DOHH2 (cell line): Measurements from ENCODE around the gene BCL11B.

Experiments used
- H3F3A ChIP-seq: fragments of 200-600 bp; sonication (generic), shearing (Covaris generic); 2 replicates; pipeline ENCODE4 v1.6.0; 2016; ENCODE audit warnings: antibody characterized with exemption, mild to moderate bottlenecking; ENCODE audit not compliant: control insufficient read depth, insufficient read depth
- H3K27ac ChIP-seq: fragments of 200-600 bp; sonication (generic); 2 replicates; pipeline ENCODE4 v1.5.1; 2014; ENCODE audit warnings: low read depth, mild to moderate bottlenecking, low read length, moderate library complexity
- H3K27me3 ChIP-seq: fragments of 200-600 bp; sonication (generic); 2 replicates; pipeline ENCODE4 v1.6.1; 2014; ENCODE audit warnings: mild to moderate bottlenecking, low read length, mixed read lengths; ENCODE audit not compliant: control insufficient read depth
- H3K36me3 ChIP-seq: fragments of 200-600 bp; sonication (generic); 2 replicates; pipeline ENCODE4 v1.6.1; 2014; ENCODE audit warnings: mild to moderate bottlenecking, low read length, moderate library complexity, mixed read lengths; ENCODE audit not compliant: control insufficient read depth
- H3K4me1 ChIP-seq: fragments of 200-600 bp; sonication (generic); 2 replicates; pipeline ENCODE4 v1.6.1; 2014; ENCODE audit warnings: mild to moderate bottlenecking, low read length, mixed read lengths; ENCODE audit not compliant: control insufficient read depth
- H3K4me2 ChIP-seq: fragments of 200-600 bp; sonication (generic); 2 replicates; pipeline ENCODE4 v1.6.0; 2014; ENCODE audit warnings: mild to moderate bottlenecking, low read length, moderate library complexity
- H3K4me3 ChIP-seq: fragments of 200-600 bp; sonication (generic); 2 replicates; pipeline ENCODE4 v1.5.1; 2014; ENCODE audit warnings: mild to moderate bottlenecking, low read length, mixed read lengths
- H3K79me2 ChIP-seq: fragments of 200-600 bp; sonication (generic); 2 replicates; pipeline ENCODE4 v1.6.1; 2014; ENCODE audit warnings: mild to moderate bottlenecking, low read length, mixed read lengths; ENCODE audit not compliant: control insufficient read depth
- H3K9me2 ChIP-seq: fragments of 200-600 bp; sonication (generic); replicated peaks from 2 replicates; pipeline ENCODE4 v1.6.1; 2014; ENCODE audit warnings: mild to moderate bottlenecking, low read length, mixed read lengths; ENCODE audit not compliant: control insufficient read depth
- H3K9me3 ChIP-seq: fragments of 200-600 bp; sonication (generic); 2 replicates; pipeline ENCODE4 v1.6.1; 2014; ENCODE audit warnings: antibody characterized with exemption, low read length, mixed read lengths; ENCODE audit not compliant: control insufficient read depth, insufficient read depth
- H4K20me1 ChIP-seq: fragments of 200-600 bp; sonication (generic); 2 replicates; pipeline ENCODE4 v1.6.0; 2014; ENCODE audit warnings: low read depth, mild to moderate bottlenecking, antibody characterized with exemption, low read length, moderate library complexity; ENCODE audit not compliant: control insufficient read depth, insufficient read depth
- EZH2phosphoT487 ChIP-seq: fragments of 200-600 bp; sonication (generic); IDR thresholded peaks from 2 replicates; pipeline ENCODE4 v1.6.1; 2017; ENCODE audit warnings: borderline replicate concordance, mild to moderate bottlenecking, antibody characterized with exemption, low read length, moderate library complexity, mixed read lengths
- TF ChIP-seq, protein P1 (sequence below): fragments of 200-600 bp; sonication (generic); IDR thresholded peaks from one replicate; pipeline ENCODE4 v1.5.1; 2014; ENCODE audit warnings: antibody characterized with exemption, mild to moderate bottlenecking, low read depth, low read length; ENCODE audit not compliant: poor library complexity, severe bottlenecking

BCL11B gene

DNA sequence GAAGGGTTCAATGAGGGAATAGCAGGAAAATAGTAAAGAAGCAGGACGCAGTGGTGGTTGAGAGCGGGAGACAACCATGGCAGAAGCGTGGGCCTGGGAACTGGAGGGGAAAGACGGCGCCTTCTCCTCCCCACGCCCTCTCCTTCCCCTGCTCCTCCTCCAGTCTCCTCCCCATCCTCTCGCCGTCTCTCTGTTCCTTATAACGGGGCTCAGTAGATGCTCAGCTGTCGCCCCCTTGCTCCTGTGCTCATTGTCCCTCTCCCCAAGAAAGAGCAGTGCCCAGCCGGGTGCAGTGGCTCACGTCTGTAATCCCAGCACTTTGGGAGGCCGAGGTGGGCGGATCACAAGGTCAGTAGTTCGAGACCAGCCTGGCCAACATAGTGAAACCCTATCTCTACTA lies 142.0 kb downstream of the BCL11B start:
- no peaks in the 10 kb centered on the region for H3K79me2 ChIP-seq
- no peaks in the 10 kb centered on the region for H3F3A ChIP-seq
- H3K9me2 ChIP-seq: no peaks in the 10 kb centered on the region
- no peak overlapping the region for H3K27ac ChIP-seq
- no peaks in the 10 kb centered on the region for H3K4me1 ChIP-seq
- no peaks in the 10 kb centered on the region for H3K36me3 ChIP-seq
- H3K4me3 ChIP-seq: no peak overlapping the region
- no peaks in the 10 kb centered on the region for H3K9me3 ChIP-seq
- TF ChIP-seq, protein P1, sequence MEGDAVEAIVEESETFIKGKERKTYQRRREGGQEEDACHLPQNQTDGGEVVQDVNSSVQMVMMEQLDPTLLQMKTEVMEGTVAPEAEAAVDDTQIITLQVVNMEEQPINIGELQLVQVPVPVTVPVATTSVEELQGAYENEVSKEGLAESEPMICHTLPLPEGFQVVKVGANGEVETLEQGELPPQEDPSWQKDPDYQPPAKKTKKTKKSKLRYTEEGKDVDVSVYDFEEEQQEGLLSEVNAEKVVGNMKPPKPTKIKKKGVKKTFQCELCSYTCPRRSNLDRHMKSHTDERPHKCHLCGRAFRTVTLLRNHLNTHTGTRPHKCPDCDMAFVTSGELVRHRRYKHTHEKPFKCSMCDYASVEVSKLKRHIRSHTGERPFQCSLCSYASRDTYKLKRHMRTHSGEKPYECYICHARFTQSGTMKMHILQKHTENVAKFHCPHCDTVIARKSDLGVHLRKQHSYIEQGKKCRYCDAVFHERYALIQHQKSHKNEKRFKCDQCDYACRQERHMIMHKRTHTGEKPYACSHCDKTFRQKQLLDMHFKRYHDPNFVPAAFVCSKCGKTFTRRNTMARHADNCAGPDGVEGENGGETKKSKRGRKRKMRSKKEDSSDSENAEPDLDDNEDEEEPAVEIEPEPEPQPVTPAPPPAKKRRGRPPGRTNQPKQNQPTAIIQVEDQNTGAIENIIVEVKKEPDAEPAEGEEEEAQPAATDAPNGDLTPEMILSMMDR: no peak
- TF ChIP-seq EZH2phosphoT487: no peak
- H3K27me3 ChIP-seq: no peaks in the 10 kb centered on the region
- no peaks in the 10 kb centered on the region for H4K20me1 ChIP-seq
- no peak overlapping the region for H3K4me2 ChIP-seq

DNA sequence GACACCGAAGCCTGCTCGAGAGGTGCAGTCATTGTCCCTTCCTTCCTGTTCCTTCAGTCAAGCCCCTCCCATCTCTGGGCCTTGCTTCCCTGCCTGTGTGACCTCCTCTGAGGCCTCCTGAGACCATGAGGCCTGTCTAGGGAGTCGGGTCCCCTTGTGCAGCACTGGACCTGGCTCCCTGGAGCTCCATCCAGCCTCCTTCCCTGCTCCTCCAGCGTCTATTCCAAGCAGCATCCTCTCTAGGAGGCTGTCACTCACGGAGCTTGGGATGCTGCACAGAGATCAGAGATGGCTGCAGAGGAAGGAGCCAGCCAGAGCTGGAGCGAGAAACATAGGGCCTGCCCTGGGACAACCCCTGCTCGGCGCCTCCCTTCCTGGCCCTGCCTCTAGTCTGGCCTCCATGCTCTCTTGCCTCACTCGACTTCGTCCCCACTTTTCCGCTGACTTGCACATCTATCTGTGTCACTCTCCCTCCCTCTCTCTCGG lies 142.7 kb downstream of the BCL11B start:
- H3K9me3 ChIP-seq: no peaks in the 10 kb centered on the region
- H3F3A ChIP-seq: no peaks in the 10 kb centered on the region
- H3K9me2 ChIP-seq: no peaks in the 10 kb centered on the region
- no peaks in the 10 kb centered on the region for H4K20me1 ChIP-seq
- no peak overlapping the region for H3K4me3 ChIP-seq
- TF ChIP-seq, protein P1: no peak
- TF ChIP-seq EZH2phosphoT487: no peak
- no peak overlapping the region for H3K27ac ChIP-seq
- no peaks in the 10 kb centered on the region for H3K79me2 ChIP-seq
- no peak overlapping the region for H3K4me2 ChIP-seq
- H3K4me1 ChIP-seq: no peaks in the 10 kb centered on the region
- no peaks in the 10 kb centered on the region for H3K36me3 ChIP-seq
- no peaks in the 10 kb centered on the region for H3K27me3 ChIP-seq

DNA sequence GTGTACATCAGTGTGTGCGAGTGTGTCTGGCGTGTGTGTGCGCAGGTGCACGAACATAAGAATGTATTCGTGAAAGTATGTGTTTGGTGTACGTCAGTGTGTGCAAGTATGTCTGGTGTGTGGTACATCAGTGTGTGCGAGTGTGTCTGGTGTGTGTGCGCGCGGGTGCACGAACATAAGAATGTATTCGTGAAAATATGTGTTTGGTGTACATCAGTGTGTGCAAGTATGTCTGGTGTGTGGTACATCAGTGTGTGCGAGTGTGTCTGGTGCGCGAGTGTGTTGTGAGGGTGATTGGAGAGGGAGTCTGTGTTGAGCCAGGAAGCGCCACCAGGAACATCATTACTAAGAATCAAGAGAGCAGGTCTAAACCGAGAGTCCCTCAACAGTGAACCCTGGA lies 143.8 kb downstream of the BCL11B start:
- Histone ChIP-seq H3K79me2 (no peaks in the 10 kb centered on the region), H3K36me3 (no peaks in the 10 kb centered on the region), H3K27me3 (no peaks in the 10 kb centered on the region), H3K27ac (no peak overlapping the region), H3F3A (no peaks in the 10 kb centered on the region), H3K9me3 (no peaks in the 10 kb centered on the region), H3K4me1 (no peaks in the 10 kb centered on the region), H3K4me2 (no peak overlapping the region), H4K20me1 (no peaks in the 10 kb centered on the region), H3K4me3 (no peak overlapping the region), H3K9me2 (no peaks in the 10 kb centered on the region)
- TF ChIP-seq, protein P1: no peak
